Right atrium auricular region (tissue), 2 donors: ENCODE data around the gene LAYN. TPM values are rescaled to one million over a fixed set of nuclear protein-coding genes. Genes with fewer than 3 reads are reported as not detected.

Experiments
- DNase-seq: peaks from one replicate; pipeline ENCODE4 v3.0.0-alpha.2; 2019; ENCODE audit warnings: low spot score
- H3K27ac ChIP-seq, 2 donors: fragments of 200-600 bp; sonication (generic); 1 replicate in 1 of 2; 2 replicates in 1 of 2; pipeline ENCODE4 v1.5.1; 2016 to 2019
- H3K27me3 ChIP-seq, 2 donors: fragments of 200-600 bp; sonication (generic); one replicate each; pipeline versions ENCODE4 v1.5.1 to v1.6.0; 2017 to 2019
- H3K36me3 ChIP-seq: fragments of 200-600 bp; sonication (generic); one replicate; pipeline ENCODE4 v1.5.1; 2016
- H3K4me1 ChIP-seq, 2 donors: fragments of 200-600 bp; sonication (generic); one replicate each; pipeline versions ENCODE4 v1.5.1 to v1.6.0; 2017 to 2019
- H3K4me3 ChIP-seq, 2 donors: fragments of 200-600 bp; sonication (generic); 1 replicate in 1 of 2; 2 replicates in 1 of 2; pipeline ENCODE4 v1.5.1; 2017 to 2019; ENCODE audit warnings: mild to moderate bottlenecking in 1 of 2, moderate library complexity in 1 of 2
- H3K9me3 ChIP-seq, 2 donors: fragments of 200-600 bp; sonication (generic); one replicate each; pipeline ENCODE4 v1.5.1; 2019
- total RNA-seq, 2 donors: library from RNA; depleted of rRNA; stranded (reverse); fragments of >200 nt; gene quantifications; one replicate each; pipeline ENCODE4 v1.1.0, GENCODE V29; 2016
- TF ChIP-seq, protein P1 (sequence below), 2 donors: fragments of 200-600 bp; sonication (generic); IDR thresholded peaks; one replicate each; pipeline ENCODE4 v1.5.1; 2019; ENCODE audit warnings: antibody characterized with exemption in 2 of 2

Gene LAYN
- total RNA-seq, 2 donors from 2014 or later = 5.9 to 12.3 TPM

DNA sequence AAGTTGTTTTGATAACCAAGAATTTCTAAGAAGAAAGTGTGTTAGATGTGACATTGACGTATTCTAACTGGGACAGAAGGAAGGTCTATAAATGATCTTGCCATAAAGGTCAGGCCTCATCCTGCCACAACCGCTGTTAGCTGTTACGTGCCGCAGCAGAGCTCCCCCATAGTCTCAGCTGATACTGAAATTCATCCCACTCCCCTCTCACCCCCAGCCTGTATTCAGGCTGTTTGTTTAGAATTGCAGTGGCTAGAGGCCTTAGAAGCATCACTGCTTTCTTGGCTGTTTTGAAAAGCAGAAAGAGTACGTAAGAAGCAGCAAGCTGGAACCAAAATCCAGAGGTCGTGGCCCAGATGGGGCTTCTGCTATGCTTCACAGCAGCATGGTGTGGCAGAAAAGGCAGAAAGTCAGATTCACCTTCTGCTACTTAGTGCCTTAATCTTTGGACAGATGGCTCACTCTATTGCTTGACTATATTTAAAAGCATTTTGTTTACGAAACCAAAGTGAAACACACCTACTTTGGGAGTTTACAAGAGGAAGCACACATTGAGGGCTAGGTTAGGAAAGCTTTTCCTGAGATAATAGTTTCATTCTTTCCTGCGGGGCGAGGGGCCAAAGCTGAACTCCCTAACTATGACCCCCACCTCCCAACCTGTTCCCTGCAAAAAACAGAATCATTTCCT, 950 bp upstream of the LAYN start:
- TF ChIP-seq, protein P1, sequence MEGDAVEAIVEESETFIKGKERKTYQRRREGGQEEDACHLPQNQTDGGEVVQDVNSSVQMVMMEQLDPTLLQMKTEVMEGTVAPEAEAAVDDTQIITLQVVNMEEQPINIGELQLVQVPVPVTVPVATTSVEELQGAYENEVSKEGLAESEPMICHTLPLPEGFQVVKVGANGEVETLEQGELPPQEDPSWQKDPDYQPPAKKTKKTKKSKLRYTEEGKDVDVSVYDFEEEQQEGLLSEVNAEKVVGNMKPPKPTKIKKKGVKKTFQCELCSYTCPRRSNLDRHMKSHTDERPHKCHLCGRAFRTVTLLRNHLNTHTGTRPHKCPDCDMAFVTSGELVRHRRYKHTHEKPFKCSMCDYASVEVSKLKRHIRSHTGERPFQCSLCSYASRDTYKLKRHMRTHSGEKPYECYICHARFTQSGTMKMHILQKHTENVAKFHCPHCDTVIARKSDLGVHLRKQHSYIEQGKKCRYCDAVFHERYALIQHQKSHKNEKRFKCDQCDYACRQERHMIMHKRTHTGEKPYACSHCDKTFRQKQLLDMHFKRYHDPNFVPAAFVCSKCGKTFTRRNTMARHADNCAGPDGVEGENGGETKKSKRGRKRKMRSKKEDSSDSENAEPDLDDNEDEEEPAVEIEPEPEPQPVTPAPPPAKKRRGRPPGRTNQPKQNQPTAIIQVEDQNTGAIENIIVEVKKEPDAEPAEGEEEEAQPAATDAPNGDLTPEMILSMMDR (IDR thresholded peaks at IDR 0.05) = no peak

DNA sequence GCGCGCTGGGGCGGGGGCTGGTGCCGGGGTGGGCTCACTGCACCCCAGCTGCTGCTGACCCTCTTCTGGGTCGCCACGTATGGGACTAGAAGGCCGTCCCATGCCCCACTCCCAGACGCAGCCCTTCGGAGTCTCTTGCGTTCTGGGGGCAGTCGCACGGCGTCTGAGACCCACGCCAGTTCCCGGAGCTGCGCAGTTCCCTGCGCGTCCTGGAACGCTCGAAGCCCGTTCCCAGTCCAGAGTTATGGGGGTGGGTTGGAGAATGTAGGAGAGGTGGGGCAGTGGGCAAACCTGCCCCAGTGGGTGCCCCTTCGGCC, 375 bp downstream of the LAYN start:
- Histone ChIP-seq H3K9me3 (no peaks in the 10 kb centered on the region), H3K4me1 (peaks cover 0 to 26% of the 10 kb centered on the region in 2 donors), H3K4me3 (peak overlapping the region; percentile 60 to 63), H3K36me3 (no peaks in the 10 kb centered on the region), H3K27me3 (no peaks in the 10 kb centered on the region), H3K27ac (peak overlapping the region; percentile 64 to 66)
- no peak for DNase-seq
- TF ChIP-seq, protein P1 (IDR thresholded peaks at IDR 0.05) = no peak

More for the DNA sequence above, 950 bp upstream of the LAYN start:
- Histone ChIP-seq H3K27ac (no peak overlapping the region), H3K36me3 (no peaks in the 10 kb centered on the region), H3K4me1 (peaks cover 0 to 26% of the 10 kb centered on the region in 2 donors), H3K9me3 (no peaks in the 10 kb centered on the region), H3K4me3 (peak overlapping the region; percentile 60 to 63), H3K27me3 (no peaks in the 10 kb centered on the region)
- no peak for DNase-seq

DNA sequence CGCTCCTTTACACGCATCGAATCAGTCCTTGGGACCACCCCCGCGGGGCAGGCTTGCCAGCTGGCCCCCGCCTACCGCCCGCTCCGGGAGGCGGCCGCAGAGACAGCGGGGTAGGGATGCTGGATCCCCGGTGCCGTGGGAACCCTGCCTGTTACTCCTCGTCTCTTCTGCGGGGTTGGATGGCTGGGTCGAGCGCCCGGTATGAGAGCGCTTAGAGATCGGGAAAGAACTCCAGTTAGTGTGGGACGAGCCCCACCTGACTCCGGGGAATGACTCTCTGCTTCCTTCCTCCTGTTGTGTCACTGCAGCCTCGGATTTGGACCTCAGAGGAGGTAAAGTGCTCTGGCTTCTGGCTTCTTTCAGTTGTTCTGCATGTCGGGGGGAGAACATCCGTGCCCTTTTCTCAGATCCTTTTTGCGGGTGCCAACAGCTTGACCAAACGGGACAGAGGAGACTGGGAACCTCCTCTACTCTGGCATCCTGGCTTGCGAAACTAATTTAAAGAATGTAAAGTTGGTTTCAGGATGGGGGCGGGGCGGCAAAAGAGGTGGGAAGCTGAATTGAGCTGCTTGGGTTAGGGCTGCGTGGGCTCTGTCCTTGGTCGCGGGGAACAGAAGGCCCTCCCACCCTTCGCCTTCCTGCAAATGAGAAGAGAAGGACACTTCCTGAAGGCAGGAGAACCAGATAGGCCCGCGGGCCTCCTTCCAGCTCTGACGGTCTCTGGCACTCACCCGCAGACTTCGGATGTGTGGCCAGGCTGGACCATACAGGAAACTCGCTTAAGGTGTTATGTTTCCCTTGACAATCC, 938 bp downstream of the LAYN start:
- Histone ChIP-seq H3K4me1 (peaks cover 0 to 26% of the 10 kb centered on the region in 2 donors), H3K36me3 (no peaks in the 10 kb centered on the region), H3K4me3 (peak overlapping the region; percentile 60 to 63), H3K27me3 (no peaks in the 10 kb centered on the region), H3K9me3 (no peaks in the 10 kb centered on the region), H3K27ac (peak overlapping the region; percentile 64 to 66)
- TF ChIP-seq, protein P1 (IDR thresholded peaks at IDR 0.05) = no peak
- DNase-seq = no peak

DNA sequence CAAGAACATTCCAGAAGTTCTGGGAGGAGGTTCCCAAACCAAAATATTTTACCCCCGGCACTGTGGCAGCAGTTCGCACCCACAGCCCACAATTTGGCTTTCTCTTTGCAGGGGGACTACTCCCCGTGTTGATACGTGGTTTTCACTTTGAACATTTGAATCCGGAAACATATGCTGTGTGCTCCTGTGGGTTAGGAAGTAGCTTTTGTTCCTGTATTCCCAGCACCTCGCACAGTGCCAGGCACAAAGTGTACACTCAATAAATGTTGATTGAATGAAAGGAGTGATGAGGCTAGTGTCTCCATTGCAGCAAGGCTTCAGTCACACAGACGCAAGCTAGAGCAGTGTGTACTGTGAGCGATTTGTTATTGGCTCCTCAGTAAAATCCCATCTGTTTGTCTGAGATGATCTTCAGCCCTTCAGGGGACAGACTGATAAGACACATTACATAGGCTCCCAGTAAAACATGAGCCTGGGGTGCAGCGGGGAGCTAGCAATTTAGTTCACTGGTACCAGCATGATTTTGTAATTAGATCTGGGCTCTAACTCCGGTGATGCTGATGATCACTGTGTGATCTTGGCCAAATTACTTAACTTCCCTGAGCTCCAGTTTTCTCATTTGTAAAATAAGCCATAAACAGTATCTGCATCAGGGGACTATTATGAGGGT, 2.2 kb downstream of the LAYN start:
- TF ChIP-seq, protein P1 (IDR thresholded peaks at IDR 0.05) = no peak
- Histone ChIP-seq H3K4me1 (peaks cover 0 to 26% of the 10 kb centered on the region in 2 donors), H3K9me3 (no peaks in the 10 kb centered on the region), H3K27ac (no peak overlapping the region), H3K27me3 (no peaks in the 10 kb centered on the region), H3K36me3 (no peaks in the 10 kb centered on the region), H3K4me3 (no peak overlapping the region)
- DNase-seq = no peak

DNA sequence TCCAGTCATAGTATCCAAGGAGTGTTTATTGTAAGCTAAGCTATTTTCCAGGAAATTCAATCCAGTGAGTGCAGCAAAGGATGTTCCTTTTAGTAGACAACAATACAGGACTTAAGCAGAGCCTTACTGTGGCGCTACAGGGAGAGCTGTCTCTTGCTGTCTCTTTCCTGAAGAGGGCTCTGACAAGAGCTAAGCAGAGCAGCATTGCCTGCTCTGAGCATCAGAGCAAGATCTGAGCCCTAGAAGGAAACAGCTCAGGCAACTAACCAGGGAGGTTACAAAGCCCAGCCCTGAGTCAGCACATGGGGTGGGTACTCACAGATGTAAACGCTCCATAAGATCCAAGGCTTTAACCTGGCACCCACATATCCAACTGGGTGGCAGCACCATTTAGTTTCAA, 8.0 kb downstream of the LAYN start:
- no peak for DNase-seq
- H3K4me3 ChIP-seq = no peak overlapping the region
- no peaks in the 10 kb centered on the region for H3K9me3 ChIP-seq
- TF ChIP-seq, protein P1 (IDR thresholded peaks at IDR 0.05) = no peak
- H3K36me3 ChIP-seq = no peaks in the 10 kb centered on the region
- H3K27me3 ChIP-seq = no peaks in the 10 kb centered on the region
- no peaks in the 10 kb centered on the region for H3K4me1 ChIP-seq
- H3K27ac ChIP-seq = no peak overlapping the region
